Middle frontal gyrus (tissue), 1 donor: ENCODE results near the gene NKAIN4.

ENCODE experiments used
- DNase-seq: peaks from one replicate; pipeline ENCODE4 v3.0.0-alpha.2; 2015; ENCODE audit warnings: low spot score; ENCODE audit errors: extremely low spot score

Gene NKAIN4

GRCh38 chr20:63254232-63254605 lies at the start of gene NKAIN4:
NKAIN4 (minus strand) TSS chr20:63254463; CDS start chr20:63254450, 13 bp downstream.
- no peak for DNase-seq

DNA sequence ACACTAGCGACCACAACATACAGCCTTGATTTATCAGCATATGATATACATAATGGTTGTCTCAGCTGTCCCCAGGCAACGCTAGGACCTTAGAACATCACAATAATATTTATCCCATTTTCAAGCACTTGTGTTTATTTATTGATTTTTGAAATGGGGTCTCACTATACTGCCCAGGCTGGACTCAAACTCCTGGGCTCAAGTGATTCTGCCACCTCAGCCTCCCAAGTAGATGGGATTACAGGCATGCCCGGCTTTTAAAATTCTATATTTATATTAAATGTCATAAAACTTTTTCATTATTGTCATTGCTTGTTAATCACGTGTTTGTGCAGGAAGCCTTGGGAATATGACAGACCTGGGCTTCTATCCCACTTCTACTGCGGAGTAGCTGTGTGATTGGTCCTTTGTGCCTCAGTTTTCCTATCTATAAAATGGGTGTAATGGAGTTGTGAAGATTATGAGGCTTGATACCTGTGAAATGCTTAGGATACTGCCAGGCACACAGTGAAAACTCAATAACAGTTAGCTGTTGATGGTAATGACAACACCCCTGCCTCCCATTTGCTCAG lies 48.9 kb upstream of the NKAIN4 start:
- no peak for DNase-seq

- no peak for DNase-seq
Measured at GRCh38 chr20:63301671-63302070, 47.4 kb upstream of the NKAIN4 start.

- no peak for DNase-seq
Measured at GRCh38 chr20:63298731-63299312, 44.6 kb upstream of the NKAIN4 start.

- no peak for DNase-seq
Measured at GRCh38 chr20:63297796-63298572, 43.7 kb upstream of the NKAIN4 start.

GRCh38 chr20:63297371-63297781 lies 43.1 kb upstream of the NKAIN4 start:
- DNase-seq, result no peak

DNA sequence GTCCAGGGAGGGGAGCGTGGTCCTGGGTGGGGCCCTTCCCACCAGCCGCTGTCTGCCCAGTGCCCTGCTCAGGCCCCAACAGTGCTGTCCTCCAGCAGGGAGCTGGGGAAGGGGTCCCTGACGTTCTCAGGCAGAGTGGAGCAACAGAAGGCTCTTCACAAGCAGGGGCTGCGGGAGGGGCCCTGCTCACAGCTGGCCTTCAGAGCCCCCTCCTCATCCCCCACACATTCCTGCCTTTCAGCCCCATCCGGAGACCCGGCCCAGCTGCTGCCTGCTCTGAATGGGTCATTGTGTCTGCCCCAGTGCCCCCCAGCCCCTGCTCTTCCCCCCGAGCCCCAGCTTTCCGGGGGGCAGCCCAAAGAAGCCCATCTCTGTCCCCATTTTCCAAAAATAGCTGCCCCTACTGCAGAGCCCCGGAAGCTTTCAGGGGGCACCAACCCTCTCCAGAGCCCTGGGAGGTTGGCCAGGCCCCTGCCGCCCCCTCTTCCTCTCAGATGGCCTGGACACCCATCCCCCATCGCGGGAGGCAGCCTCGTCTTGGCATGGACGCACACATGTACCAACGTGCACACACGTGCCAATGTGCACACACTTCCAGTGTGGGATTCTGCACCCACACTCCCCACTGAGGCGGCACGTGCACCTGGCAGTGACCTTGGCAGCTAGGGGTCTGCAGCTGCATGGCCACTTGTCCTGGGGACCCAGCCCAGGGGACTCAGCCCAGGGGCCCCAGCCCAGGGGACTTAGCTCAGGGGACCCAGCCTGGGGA lies 42.5 kb upstream of the NKAIN4 start:
- no peak for DNase-seq

DNA sequence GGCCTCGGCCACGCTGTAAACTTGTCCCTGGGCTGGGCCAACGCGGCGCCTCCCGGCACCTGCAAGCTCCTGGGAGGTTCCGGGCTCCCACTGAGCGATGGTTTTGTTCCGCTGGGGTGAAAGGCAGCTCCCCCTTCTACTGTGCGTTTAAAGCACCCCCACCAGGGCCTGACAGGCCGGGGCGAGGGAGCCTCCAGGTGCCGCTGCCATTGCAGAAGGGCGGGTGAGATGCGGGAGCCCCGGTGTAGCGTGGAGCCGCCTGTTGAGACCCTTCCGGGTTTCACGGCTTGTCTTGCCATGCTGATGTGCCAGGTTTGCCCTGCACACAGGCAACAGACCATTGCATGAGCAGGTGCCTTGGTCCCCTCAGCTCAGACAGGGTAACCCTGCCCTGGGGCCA lies 41.6 kb upstream of the NKAIN4 start:
- no peak for DNase-seq

DNA sequence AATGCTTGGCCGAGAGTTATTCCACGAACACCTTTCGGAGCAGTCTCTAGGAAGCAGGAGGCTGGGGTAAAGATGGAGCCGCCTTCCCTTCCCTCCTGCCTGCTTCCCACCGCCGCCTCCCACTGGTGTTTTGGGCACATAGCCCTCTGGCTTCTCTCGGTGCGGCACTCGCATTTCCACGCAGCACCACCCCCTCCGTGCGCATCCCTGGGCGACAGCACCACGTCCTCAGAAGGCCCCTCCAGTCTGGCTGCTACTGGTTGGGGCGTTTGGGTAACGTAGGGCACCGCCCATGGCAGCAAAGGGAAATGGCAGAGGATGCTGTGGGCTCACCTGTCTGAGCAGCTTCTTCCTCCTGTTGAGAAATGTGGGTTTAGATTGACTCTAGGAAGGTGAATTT lies 41.2 kb upstream of the NKAIN4 start:
- DNase-seq, result no peak

DNA sequence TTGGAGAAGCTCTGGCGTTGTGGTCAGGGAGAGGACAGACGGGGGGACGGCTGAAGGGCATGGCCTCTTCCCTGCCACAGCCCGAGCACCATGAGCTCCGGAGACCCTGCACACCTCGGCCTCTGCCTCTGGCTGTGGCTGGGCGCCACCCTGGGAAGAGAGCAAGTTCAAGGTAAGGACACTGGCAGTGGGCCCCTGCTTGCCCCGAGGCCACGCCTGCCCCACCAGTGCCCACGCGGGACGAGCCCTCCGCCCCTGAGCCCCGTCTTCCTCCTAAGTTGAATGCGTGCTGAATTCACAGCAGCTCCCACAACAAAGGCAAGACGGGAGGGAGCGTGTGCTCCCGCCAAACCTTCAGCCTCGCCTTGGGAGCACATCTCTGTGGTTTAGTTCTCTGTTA lies 40.8 kb upstream of the NKAIN4 start:
- DNase-seq, result no peak

GRCh38 chr20:63294536-63294900 lies 40.3 kb upstream of the NKAIN4 start:
- DNase-seq, result no peak

- DNase-seq, result no peak
Measured at GRCh38 chr20:63293871-63294535, 39.7 kb upstream of the NKAIN4 start.

- DNase-seq, result no peak
Measured at GRCh38 chr20:63293456-63293855, 39.2 kb upstream of the NKAIN4 start.

- no peak for DNase-seq
Measured at GRCh38 chr20:63292904-63293303, 38.6 kb upstream of the NKAIN4 start, which contains the start of gene COL20A1. COL20A1 (plus strand) TSS chr20:63293186; CDS start chr20:63295108, 1,922 bp downstream.

DNA sequence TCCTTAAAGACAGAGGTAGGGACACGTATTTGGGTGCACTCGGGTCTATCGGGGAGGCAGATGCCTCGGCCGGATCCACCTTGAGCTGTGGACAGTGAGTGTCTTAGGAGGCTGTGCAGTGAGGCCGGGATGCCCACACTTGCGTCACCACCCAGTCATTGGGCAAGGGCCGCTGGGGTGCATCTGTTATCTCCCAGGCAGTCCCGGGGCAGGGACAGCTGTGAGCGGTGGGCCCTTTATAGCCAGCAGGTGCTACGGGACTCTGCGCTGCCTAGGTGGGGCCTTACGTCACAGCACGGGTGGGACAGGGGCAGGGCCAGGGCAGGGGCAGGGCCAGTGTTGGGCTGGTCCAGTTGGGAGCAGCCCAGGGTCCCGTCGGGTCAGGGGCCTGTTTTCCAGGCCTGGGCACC lies 38.0 kb upstream of the NKAIN4 start:
- no peak for DNase-seq

- no peak for DNase-seq
Measured at GRCh38 chr20:63291811-63292210, 37.5 kb upstream of the NKAIN4 start.

DNA sequence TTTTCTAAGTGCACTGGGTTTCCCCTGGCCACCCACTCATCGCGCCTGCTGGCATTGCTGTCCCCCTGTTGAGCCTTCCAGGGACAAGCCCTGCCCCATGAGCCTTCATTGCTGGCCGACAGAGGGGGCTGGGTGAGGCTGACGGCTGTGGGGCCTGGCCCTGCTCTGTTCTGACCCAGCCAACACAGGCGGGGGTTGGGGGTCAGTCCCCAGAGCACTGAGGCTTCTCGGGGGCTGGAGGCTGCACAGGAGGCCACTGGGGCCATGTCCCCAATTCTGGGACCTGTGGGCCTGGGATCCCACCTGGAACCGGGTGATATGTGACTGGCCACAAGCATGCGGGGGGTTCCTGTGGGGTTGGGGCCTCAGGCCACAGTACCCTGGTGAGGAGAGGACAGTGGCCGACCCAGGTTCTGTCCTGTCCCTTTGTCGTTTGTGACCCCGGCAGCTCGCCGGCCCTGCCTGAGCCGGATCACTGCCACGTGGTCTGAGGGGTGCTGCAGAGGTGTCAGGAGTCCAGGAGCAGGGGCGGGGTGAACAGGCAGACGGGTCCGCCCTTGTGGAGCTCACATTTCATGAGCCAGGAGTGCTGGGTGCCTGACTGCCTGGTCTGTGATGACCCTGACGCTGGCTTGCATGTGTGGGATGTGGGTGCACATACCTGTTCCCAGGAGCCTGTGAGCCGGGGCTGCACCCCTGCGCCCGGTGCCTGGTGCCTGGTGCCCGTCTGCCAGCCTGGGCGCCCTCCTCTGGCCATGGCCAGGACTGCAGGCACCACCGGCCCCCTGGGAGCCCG lies 36.6 kb upstream of the NKAIN4 start:
- DNase-seq, result no peak

DNA sequence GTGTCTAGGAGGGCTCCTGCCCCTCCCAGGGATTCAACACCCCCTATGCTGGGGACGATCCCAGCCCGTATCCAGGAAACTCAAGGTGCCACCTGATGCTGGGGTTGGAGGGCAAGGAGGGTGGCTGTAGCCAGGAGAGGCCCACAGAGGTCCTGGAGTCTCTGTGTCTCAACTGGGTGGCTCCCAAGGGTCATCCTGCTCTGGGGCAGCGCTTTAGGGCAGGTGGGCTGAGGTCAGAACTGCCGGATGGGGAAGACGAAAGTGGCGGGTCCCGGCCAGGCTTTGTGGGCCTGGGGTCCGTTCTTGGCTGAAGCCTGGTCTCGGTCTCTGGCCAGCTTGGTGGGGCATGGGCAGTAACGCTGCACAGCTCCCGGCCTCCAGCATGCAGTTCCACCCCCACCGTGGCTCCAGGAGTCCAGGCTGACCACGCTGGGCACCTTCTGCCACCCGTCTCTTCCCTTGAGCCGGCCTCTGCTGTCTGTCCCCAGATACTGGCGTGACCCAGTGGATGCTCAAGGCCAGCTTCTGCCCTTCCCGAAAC lies 35.9 kb upstream of the NKAIN4 start:
- no peak for DNase-seq

DNA sequence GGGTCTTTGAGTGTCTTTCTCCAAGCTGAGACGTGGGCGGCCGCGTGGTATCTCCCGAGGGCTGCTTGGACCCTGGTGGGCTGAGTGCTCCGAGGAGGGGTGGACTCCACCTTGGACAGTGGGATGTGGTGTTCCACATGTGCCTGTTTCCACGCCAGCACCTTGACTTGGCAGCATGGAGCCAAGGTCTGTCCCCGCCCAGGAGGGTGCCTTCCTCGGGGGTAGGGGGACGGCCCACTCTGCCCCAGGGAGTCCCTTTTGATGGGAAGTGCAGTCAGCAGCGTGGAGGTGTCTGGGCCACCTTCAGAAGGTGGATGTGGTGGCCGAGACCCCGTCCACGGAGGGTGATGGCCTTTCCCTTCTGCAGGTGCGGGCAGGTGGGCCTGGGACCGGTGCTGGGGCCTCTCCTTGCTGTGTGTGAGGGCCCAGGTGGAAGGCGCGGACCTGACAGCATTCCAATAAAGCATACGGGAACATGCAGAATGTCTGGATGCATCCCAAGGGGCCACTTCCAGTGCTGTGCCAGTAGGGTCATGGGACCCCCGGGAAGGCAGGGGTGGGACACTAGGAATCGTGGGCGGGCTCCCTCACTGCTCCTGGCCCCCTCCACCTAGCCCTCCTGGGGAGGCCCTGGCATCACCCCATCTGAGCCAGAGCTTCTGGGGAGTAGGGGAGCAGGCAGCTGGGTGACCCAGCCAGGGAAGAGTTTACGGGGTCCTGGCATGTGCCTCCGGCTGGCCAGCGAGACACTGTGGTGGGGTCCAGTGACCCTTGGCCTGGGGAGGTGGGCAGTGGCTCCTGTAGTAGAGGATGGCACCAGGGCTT lies 35.3 kb upstream of the NKAIN4 start:
- no peak for DNase-seq
